GM12874 (cell line): Measurements from ENCODE around the gene PRKACG.

Experiments
- TF ChIP-seq, protein P1 (sequence below): IDR thresholded peaks from 2 replicates; pipeline ENCODE4 v1.5.1; 2011; ENCODE audit warnings: low read depth, mild to moderate bottlenecking, control low read depth, low read length, moderate library complexity; ENCODE audit not compliant: insufficient read depth

The PRKACG gene

DNA sequence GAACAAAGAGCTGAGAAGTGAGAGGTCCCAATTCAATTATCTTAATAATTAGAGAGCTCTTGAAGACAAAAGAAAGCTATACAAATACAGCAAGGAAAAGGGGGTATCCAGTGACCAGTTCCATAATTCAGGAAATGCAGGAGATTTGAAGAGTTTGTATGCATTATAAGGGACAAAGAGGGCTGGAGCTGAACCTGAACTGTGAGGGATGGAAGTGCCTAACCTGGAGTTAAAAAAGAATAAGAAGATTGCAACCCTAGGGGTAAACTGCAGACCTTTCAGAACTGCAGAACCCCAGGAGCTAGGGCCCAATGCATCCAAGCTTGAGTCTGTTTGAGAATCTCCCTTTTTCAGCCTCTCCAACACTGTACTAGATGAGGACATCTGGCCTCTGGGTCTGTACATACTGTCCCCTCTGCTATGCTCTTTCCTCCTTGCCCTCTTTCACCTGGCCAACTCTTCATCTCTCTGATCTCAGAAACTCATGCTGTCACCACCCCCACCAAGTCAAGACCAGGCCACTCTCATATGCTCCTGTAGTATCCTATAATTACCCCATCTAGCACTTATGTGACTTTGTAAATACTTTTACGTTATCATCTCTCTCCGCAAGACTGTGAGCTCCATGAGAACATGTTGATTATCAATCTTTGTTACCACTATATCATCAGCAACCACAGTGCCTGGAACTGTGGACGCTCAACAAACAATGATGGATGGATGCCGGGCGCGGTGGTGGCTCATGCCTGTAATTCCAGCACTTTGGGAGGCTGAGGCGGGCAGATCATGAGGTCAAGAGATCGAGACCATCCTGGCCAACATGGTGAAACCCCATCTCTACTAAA is 6.6 kb upstream of the PRKACG start:
- TF ChIP-seq, protein P1, sequence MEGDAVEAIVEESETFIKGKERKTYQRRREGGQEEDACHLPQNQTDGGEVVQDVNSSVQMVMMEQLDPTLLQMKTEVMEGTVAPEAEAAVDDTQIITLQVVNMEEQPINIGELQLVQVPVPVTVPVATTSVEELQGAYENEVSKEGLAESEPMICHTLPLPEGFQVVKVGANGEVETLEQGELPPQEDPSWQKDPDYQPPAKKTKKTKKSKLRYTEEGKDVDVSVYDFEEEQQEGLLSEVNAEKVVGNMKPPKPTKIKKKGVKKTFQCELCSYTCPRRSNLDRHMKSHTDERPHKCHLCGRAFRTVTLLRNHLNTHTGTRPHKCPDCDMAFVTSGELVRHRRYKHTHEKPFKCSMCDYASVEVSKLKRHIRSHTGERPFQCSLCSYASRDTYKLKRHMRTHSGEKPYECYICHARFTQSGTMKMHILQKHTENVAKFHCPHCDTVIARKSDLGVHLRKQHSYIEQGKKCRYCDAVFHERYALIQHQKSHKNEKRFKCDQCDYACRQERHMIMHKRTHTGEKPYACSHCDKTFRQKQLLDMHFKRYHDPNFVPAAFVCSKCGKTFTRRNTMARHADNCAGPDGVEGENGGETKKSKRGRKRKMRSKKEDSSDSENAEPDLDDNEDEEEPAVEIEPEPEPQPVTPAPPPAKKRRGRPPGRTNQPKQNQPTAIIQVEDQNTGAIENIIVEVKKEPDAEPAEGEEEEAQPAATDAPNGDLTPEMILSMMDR: no peak

DNA sequence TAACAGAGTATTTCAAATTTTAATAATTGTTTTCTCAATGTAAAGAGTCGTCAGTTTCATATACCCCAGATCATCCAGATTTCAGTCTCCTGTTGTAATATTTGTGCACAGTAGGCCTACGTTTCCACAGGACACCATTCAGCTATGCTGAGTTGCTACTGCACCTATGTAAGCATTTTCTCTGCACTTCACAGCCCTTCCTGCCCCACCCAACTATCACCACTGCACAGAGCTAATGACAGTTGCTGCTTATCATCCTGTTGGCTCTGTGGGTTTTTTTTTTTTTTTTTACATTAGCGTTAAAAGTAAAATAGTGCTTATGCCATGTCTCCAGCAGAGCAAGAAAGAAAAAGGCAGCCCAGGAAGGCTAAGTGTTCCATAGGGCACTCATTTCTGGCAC is 5.9 kb upstream of the PRKACG start:
- TF ChIP-seq, protein P1: no peak

DNA sequence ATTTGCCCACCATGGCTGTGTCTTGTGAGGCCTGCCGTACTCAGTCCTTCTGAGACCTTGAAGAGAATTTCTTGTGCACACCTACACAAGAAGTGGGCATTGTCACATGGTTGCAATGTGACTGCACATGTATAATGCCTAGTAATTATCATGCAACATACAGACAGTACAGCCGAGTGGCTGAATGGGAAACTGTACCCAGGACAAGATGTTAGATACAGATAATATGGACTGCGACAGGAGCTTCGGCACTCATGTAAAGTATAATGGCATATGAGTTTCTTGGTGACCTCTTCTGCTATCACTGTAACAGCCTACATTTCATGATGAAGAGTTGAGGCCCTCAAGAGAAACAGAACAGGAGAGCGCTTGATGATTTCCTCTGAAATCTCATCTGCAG is 4.8 kb upstream of the PRKACG start:
- TF ChIP-seq, protein P1: no peak

DNA sequence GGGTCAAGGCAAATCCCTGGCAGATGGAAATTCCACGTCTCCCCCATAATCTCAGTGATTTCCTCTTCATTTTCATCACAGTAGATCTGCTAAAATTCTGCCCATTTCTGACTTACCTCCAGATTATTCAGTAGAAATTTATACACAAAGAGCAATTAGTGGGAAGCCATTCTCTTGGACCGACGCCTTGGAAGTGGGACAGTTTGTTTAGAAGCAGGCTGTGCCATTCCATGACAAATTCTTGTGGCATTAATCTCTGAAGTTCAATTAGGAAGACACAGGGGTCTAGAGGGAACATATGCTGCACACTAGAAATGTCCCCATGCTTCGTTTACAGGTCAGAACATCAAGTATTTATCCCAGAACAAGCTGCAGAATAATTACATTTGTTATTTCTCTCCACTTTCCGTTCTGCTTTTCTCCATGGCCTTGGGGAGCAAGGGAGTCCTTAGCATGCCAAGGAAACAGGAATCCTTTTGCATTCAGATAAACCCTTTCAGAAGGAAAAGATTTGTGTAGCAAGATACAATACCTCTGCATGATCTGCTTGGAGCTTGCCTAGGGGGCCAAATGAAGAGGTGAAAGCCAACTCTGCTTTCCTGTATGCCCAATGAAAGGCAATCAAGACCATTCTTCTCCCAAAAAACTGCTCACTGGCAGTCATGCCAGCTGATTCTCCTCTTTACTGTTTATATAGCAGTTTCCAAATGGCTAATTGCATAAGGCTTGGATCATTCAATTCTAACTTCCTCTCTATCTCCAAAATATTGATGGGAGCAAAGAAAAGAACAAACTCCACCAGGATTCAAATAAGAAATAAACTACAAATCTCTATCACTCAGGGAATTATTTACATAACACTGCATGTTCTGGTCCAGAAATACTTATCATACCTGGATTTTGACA is 2.5 kb upstream of the PRKACG start:
- TF ChIP-seq, protein P1: no peak

DNA sequence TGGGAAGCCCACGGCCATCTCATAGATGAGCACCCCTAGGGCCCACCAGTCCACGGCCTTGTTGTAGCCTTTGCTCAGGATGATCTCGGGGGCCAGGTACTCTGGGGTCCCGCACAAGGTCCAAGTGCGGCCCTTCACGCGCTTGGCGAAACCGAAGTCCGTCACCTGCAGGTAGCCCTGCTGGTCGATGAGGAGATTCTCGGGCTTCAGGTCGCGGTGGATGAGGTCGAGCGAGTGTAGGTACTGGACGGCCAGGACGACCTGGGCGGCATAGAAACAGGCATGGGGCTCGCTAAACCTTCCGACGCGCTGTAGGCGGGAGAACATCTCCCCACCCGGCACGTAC is 558 bp downstream of the PRKACG start:
- TF ChIP-seq, protein P1: no peak

DNA sequence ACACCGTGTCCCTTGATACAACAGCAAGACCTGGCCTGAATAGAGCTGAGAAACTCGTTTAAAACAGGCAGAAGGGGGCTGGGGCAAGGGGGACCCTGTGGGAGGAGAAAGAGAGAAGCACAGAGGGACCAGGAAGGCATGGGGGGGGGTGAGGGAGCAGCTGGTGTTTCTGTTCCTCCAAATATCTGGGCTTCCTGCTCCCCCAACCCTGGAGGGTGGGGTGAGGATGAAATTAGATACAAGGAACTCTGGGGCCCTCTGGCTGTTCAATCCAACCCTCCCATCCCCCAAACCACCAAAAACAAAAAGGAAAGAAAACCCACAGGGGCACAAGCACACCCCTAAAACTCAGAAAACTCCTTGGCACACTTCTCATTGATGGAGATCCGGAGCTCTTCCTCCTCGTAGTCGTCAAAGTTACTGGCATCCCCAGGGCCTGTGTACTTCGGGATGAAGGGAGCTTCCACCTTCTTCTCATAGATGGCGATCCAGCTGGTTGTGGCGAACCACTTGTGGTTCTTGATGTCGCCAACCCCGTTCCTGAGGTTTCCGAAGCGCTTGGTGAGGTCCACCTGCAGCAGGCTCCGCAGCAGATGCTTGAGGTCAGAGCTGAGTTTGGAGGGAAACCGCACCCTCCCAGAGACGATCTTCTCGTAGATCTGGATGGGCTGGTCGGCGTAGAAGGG is 1.1 kb downstream of the PRKACG start:
- TF ChIP-seq, protein P1: no peak

DNA sequence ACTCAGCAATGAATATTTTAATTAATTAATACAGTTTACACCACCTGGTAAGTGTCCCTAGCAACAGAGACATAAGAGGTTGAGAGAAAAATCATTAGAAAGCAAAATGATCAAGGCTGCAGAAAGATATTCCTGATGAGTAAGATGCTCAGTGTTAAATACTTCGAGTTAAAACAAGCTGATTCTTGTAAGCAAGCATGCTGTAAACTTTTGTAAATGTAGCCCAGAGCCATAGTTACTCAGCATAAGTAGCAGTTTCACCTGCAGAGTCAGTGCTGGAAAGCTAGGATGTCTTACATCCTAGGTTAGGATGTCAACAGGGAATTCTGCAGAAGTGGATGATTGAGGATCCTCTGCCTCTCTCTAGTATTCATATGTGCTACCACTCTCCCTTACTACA is 4.2 kb downstream of the PRKACG start:
- TF ChIP-seq, protein P1: no peak
